Brain microvascular endothelial cell (primary cell): ENCODE data around the gene CRAMP1.

ENCODE experiments used
- DNase-seq: peaks from one replicate; pipeline ENCODE4 v3.0.0-alpha.2; 2020
- H3K27ac ChIP-seq: fragments of 250-450 bp; sonication (Bioruptor Pico); 2 replicates; pipeline ENCODE4 v1.5.1; 2020; ENCODE audit warnings: mild to moderate bottlenecking, moderate library complexity
- H3K27me3 ChIP-seq: fragments of 250-450 bp; sonication (Bioruptor Pico); replicated peaks from 2 replicates; pipeline ENCODE4 v1.5.1; 2020; ENCODE audit warnings: mild to moderate bottlenecking
- H3K36me3 ChIP-seq: fragments of 250-450 bp; sonication (Bioruptor Pico); replicated peaks from 2 replicates; pipeline ENCODE4 v1.5.1; 2020; ENCODE audit warnings: mild to moderate bottlenecking
- H3K4me3 ChIP-seq: 2 replicates; pipeline ENCODE4 v1.5.1; 2011; ENCODE audit warnings: low read depth, mild to moderate bottlenecking, control low read depth, low read length, moderate library complexity
- in situ Hi-C: cut with HindIII; loops from 2 replicates; pipeline ENCODE4 v1.10.0; 2017; ENCODE audit warnings: low sequenced_read_pairs, low pct_ligation_motif_present
- TF ChIP-seq, protein P1 (sequence below): IDR thresholded peaks from 2 replicates; pipeline ENCODE4 v1.5.1; 2011; ENCODE audit warnings: low read depth, mild to moderate bottlenecking, moderate library complexity, low read length, control low read depth, inconsistent platforms; ENCODE audit errors: missing control alignments

The CRAMP1 gene

DNA sequence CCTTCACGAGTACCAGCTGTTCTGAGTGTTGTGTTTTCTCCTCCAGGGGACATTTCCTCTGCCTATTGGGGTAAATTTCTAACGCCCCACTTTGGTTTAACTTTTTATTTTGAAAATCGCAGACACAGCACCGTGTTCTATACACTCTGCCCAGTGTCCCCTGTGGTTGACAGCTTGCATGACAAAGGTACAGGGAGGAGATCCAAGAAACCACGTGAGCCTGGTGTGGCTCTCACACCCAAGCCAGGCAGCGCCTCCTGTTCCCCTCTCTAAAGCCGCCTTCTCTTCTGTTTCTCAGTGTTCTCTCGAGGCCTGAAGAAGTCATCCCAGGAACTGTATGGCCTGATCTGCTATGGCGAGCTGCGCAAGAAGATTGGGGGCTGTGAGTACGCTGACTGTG is 25.4 kb downstream of the CRAMP1 start:
- TF ChIP-seq, protein P1, sequence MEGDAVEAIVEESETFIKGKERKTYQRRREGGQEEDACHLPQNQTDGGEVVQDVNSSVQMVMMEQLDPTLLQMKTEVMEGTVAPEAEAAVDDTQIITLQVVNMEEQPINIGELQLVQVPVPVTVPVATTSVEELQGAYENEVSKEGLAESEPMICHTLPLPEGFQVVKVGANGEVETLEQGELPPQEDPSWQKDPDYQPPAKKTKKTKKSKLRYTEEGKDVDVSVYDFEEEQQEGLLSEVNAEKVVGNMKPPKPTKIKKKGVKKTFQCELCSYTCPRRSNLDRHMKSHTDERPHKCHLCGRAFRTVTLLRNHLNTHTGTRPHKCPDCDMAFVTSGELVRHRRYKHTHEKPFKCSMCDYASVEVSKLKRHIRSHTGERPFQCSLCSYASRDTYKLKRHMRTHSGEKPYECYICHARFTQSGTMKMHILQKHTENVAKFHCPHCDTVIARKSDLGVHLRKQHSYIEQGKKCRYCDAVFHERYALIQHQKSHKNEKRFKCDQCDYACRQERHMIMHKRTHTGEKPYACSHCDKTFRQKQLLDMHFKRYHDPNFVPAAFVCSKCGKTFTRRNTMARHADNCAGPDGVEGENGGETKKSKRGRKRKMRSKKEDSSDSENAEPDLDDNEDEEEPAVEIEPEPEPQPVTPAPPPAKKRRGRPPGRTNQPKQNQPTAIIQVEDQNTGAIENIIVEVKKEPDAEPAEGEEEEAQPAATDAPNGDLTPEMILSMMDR = no peak
- no peak for DNase-seq
- no peak overlapping the region for H3K4me3 ChIP-seq
- no peaks in the 10 kb centered on the region for H3K27me3 ChIP-seq
- in situ Hi-C loops = no loop called here
- H3K27ac ChIP-seq = no peak overlapping the region
- H3K36me3 ChIP-seq = peaks cover 73% of the 10 kb centered on the region

DNA sequence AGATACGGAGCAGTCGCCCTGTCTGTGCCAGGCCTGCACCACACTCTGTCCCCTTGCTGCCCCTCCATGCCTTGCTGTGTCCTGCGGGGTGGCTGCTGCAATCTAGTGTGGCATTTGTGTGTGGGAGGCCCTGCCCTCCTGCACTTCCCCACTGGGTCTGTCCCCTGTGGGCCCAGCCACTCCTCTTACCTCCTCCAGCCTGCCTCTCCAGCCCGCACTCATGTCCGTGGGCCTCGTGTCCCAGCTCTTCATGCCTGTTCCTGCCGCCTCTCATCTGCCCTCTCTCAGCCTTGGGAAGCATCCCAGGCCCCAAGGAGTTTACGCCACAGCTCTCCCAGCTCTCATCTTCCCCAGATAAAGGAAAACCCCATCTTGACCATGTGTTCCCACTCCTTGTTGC is 26.6 kb downstream of the CRAMP1 start:
- DNase-seq = no peak
- Histone ChIP-seq H3K36me3 (peaks cover 71% of the 10 kb centered on the region), H3K4me3 (no peak overlapping the region), H3K27ac (no peak overlapping the region), H3K27me3 (no peaks in the 10 kb centered on the region)
- in situ Hi-C loops = no loop called here
- TF ChIP-seq, protein P1 = no peak

DNA sequence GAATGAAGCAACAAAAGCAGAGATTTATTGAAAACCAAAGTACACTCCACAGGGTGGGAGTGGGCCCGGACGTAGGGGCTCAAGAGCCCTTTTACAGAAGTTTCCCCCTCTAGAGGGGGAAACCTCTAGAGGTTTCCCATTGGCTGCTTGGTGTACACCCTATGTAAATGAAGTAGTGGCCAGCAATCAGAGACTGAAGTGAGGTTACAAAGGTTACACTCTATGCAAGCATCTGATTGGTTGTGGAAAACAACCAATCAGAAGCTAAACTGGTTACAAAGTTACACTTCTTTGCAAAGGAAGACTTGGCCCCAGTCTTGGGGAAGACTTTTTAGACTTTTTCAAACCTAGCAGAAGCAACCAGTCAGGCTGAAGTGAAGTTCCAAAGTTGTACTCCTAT is 27.1 kb downstream of the CRAMP1 start:
- TF ChIP-seq, protein P1 = no peak
- DNase-seq = no peak
- in situ Hi-C loops = no loop called here
- no peak overlapping the region for H3K27ac ChIP-seq
- H3K4me3 ChIP-seq = no peak overlapping the region
- no peaks in the 10 kb centered on the region for H3K27me3 ChIP-seq
- H3K36me3 ChIP-seq = peaks cover 71% of the 10 kb centered on the region

DNA sequence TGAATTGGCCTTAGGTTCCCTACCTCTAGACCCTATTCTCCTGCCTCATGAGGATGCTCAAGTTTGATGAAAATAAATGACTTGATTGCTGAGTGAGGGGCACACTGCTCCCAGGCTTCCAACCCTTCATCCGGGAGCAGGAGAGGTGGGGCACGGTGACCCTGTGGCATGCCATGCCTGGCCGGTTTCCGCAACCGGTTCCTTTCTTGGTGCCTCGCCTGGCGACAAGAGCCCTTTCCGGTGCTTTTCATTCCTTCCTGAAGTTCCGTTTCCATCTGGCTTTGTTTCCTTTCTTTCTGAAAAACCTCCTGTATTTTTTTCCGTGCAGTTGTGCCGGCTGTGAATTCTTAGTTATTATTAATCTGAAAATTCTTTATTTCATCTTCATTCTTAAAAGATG is 27.7 kb downstream of the CRAMP1 start:
- H3K36me3 ChIP-seq = peaks cover 67% of the 10 kb centered on the region
- DNase-seq = no peak
- no peaks in the 10 kb centered on the region for H3K27me3 ChIP-seq
- no peak overlapping the region for H3K4me3 ChIP-seq
- in situ Hi-C loops = no loop called here
- TF ChIP-seq, protein P1 = no peak
- no peak overlapping the region for H3K27ac ChIP-seq

DNA sequence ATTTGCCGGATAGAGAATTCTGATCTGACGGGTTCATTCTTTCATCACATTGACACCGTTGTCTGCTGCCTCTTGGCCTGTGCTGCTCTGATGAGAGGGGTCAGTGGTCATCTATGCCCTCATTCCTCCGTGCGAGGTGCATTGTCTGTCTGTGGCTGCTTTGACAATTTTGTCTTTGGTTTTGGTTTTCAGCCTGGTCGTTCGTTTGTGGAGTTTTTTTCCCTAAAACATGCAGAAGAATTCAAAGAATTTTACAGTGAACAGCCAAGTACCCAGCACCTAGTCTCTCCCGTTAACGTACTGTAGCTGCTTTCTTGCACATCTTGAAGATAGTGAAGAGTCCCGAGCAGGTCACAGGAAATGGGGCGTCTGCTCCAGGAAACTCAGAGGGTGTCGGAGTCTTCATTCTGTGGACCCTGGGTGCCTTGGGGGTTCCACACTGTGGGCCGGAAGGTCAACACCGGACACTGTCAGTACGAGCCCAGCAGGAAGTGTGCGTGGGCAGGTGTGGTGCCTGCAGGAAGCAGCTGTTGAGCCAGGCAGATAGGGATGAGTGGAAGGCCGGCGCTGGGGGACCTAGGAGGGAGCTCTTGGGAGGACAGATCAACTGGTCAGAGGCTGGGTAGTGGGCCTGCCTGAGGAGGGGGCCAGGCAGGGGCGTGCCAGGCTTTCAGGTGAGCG is 28.2 kb downstream of the CRAMP1 start:
- H3K36me3 ChIP-seq = peaks cover 67% of the 10 kb centered on the region
- no peak for DNase-seq
- in situ Hi-C loops = no loop called here
- H3K4me3 ChIP-seq = no peak overlapping the region
- TF ChIP-seq, protein P1 = no peak
- H3K27me3 ChIP-seq = no peaks in the 10 kb centered on the region
- H3K27ac ChIP-seq = no peak overlapping the region

DNA sequence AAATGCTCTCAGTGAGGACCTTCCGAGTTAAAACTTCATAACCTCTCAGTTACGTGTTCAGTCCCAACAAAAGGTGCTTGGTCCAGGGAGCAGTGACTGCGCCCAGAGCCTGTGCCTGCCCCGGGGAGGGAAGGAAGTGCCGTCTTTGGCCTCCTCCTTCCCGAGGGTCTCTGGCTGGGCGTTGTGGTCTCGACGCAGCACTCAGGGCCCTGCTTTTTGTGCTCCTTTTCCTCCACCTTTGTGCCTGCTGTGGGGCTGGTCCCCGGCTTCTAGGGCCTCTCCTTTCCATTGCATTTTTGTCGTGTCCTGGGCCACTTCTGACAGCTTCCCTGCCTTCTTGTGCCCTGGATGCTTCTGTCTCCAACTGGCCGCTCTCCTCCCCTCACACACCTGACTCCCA is 29.1 kb downstream of the CRAMP1 start:
- Histone ChIP-seq H3K27me3 (no peaks in the 10 kb centered on the region), H3K4me3 (no peak overlapping the region), H3K27ac (no peak overlapping the region), H3K36me3 (peaks cover 67% of the 10 kb centered on the region)
- TF ChIP-seq, protein P1 = no peak
- in situ Hi-C loops = no loop called here
- no peak for DNase-seq
